Measurements from ENCODE around the gene FGR.

- TF ChIP-seq CTCF (IDR thresholded peaks at IDR 0.05) (no peak), EZH2 (IDR thresholded peaks at IDR 0.05; ENCODE audit: borderline replicate concordance, insufficient read depth, low read depth, low read length, poor library complexity, severe bottlenecking) (no peak)
These were observed 68.4 kb downstream of the FGR start for GRCh38 chr1:27566462-27567145.
